HepG2 (cell line): ENCODE data around the gene EIF5A. TPM values are rescaled to one million over a fixed set of nuclear protein-coding genes. Genes with fewer than 3 reads are reported as not detected.

Experiments
- DNMT1 ChIP-seq: sonication (generic); formaldehyde crosslinking; IDR thresholded peaks from 2 replicates; pipeline ENCODE4 v1.5.1; 2020; ENCODE audit warnings: mild to moderate bottlenecking, missing genetic modification reagents
- GPN1 ChIP-seq: sonication (generic); formaldehyde crosslinking; IDR thresholded peaks from 2 replicates; pipeline ENCODE4 v1.5.1; 2020; ENCODE audit warnings: missing genetic modification reagents, borderline replicate concordance
- JARID2 ChIP-seq: sonication (generic); formaldehyde crosslinking; IDR thresholded peaks from 2 replicates; pipeline ENCODE4 v1.8.1; 2023; ENCODE audit warnings: missing genetic modification reagents, inconsistent platforms; ENCODE audit not compliant: insufficient replicate concordance
- KDM1A ChIP-seq: IDR thresholded peaks from 2 replicates; pipeline ENCODE4 v1.6.1; 2016; ENCODE audit warnings: missing compliant biosample characterization
- KLF9 ChIP-seq: IDR thresholded peaks from 2 replicates; pipeline ENCODE4 v1.6.1; 2016; ENCODE audit warnings: low read depth
- KMT2A ChIP-seq: sonication (generic); formaldehyde crosslinking; IDR thresholded peaks from 2 replicates; pipeline ENCODE4 v1.4.0; 2020; ENCODE audit warnings: missing genetic modification reagents
- MTF1 ChIP-seq: sonication (generic); formaldehyde crosslinking; IDR thresholded peaks from 2 replicates; pipeline ENCODE4 v1.5.0; 2020; ENCODE audit warnings: missing genetic modification reagents
- MXD1 ChIP-seq: sonication (generic); formaldehyde crosslinking; IDR thresholded peaks from 2 replicates; pipeline ENCODE4 v1.4.0; 2020; ENCODE audit warnings: mild to moderate bottlenecking, missing genetic modification reagents
- PAXIP1 ChIP-seq: sonication (generic); formaldehyde crosslinking; conservative IDR thresholded peaks from 2 replicates; pipeline ENCODE4 v1.4.0; 2020; ENCODE audit warnings: mild to moderate bottlenecking, missing genetic modification reagents, moderate library complexity
- PHF8 ChIP-seq: sonication (generic); formaldehyde crosslinking; IDR thresholded peaks from 2 replicates; pipeline ENCODE4 v1.5.0; 2020; ENCODE audit warnings: missing genetic modification reagents
- RBM22 ChIP-seq: fragments of 200-400 bp; formaldehyde crosslinking; optimal IDR thresholded peaks from 2 replicates; pipeline ENCODE3; 2017; ENCODE audit warnings: mild to moderate bottlenecking, low read length, moderate library complexity
- RFXANK ChIP-seq: IDR thresholded peaks from 2 replicates; pipeline ENCODE4 v1.6.1; 2016
- TAF15 ChIP-seq: fragments of 200-400 bp; formaldehyde crosslinking; IDR thresholded peaks from one replicate; pipeline ENCODE4 v1.6.1; 2018; ENCODE audit warnings: mild to moderate bottlenecking, low read depth, low read length; ENCODE audit not compliant: poor library complexity, severe bottlenecking
- THAP7 ChIP-seq: sonication (generic); formaldehyde crosslinking; IDR thresholded peaks from 2 replicates; pipeline ENCODE4 v1.8.1; 2023; ENCODE audit warnings: mild to moderate bottlenecking, missing genetic modification reagents
- ZBTB3 ChIP-seq: sonication (generic); formaldehyde crosslinking; IDR thresholded peaks from 2 replicates; pipeline ENCODE4 v1.4.0; 2020; ENCODE audit warnings: low read depth, mild to moderate bottlenecking, moderate library complexity, missing genetic modification reagents, borderline replicate concordance
- ZBTB8A ChIP-seq: sonication (generic); formaldehyde crosslinking; IDR thresholded peaks from 2 replicates; pipeline ENCODE4 v1.4.0; 2020; ENCODE audit warnings: mild to moderate bottlenecking, low read depth, missing genetic modification reagents, borderline replicate concordance
- ZFP82 ChIP-seq: sonication (generic); formaldehyde crosslinking; IDR thresholded peaks from 2 replicates; pipeline ENCODE4 v1.5.1; 2020; ENCODE audit warnings: mild to moderate bottlenecking, missing genetic modification reagents, borderline replicate concordance
- ZNF512B ChIP-seq: sonication (generic); formaldehyde crosslinking; IDR thresholded peaks from 2 replicates; pipeline ENCODE4 v1.5.1; 2020; ENCODE audit warnings: missing genetic modification reagents, mild to moderate bottlenecking, borderline replicate concordance
- ZNF570 ChIP-seq: sonication (generic); formaldehyde crosslinking; IDR thresholded peaks from 2 replicates; pipeline ENCODE4 v1.4.0; 2020; ENCODE audit warnings: mild to moderate bottlenecking, missing genetic modification reagents, borderline replicate concordance
- ZNF644 ChIP-seq: IDR thresholded peaks from 2 replicates; pipeline ENCODE4 v1.6.1; 2016; ENCODE audit warnings: low read depth
- ZNF703 ChIP-seq: sonication (generic); formaldehyde crosslinking; IDR thresholded peaks from 2 replicates; pipeline ENCODE4 v1.5.1; 2020; ENCODE audit warnings: missing genetic modification reagents, mild to moderate bottlenecking, moderate library complexity, borderline replicate concordance
- polyA plus RNA-seq, 8 experiments: library from polyadenylated mRNA; depleted of rRNA in 3 of 8; stranded (reverse) in 7 of 8; unstranded in 1 of 8; fragments of >200 nt; fragmentation: Illumina TruSeq in 4 of 8; extraction: Trizol in 4 of 8; gene quantifications; 2 replicates each; pipeline versions ENCODE4 v1.2.1 to v1.2.3, GENCODE V29; 2011 to 2016; ENCODE audit warnings: low read depth in 4 of 8, missing spikeins in 1 of 8, mixed read lengths in 1 of 8; ENCODE audit not compliant: insufficient read depth in 1 of 8
- total RNA-seq, 5 experiments: library from RNA; depleted of rRNA; stranded (reverse); fragments of >200 nt; fragmentation: Illumina TruSeq; extraction: Trizol; gene quantifications; 2 replicates each; pipeline ENCODE4 v1.2.3, GENCODE V29; 2016; ENCODE audit warnings: low read depth in 1 of 5

Gene EIF5A
- total and polyA plus RNA-seq, 2 of the 13 experiments (the other 11 are each of a cell fraction or from before 2014, with no cell fraction given) = 319 to 337 TPM

- TF ChIP-seq RBM22 (no peak), THAP7 (no peak), ZNF703 (CRISPR knock-in tag) (0 out of 2 replicates have a peak, but pooled peaks have one; percentile 2), ZFP82 (CRISPR knock-in tag) (no peak), PHF8 (CRISPR knock-in tag) (peak; percentile 55), KDM1A (CRISPR knock-in tag) (no peak), ZBTB3 (CRISPR knock-in tag) (0 out of 2 replicates have a peak, but pooled peaks have one; percentile 51), GPN1 (CRISPR knock-in tag) (no peak), JARID2 (CRISPR knock-in tag) (no peak), ZBTB8A (CRISPR knock-in tag) (no peak), PAXIP1 (CRISPR knock-in tag) (no peak; the same call in 1 of the 2 replicates), TAF15 (no peak), RFXANK (CRISPR knock-in tag) (no peak), ZNF512B (CRISPR knock-in tag) (no peak), MTF1 (CRISPR knock-in tag) (no peak), KLF9 (peak; percentile 84; the same call in 1 of the 2 replicates), ZNF570 (CRISPR knock-in tag) (no peak), MXD1 (CRISPR knock-in tag) (peak; percentile 74; the same call in 1 of the 2 replicates), DNMT1 (CRISPR knock-in tag) (no peak), KMT2A (no peak), ZNF644 (CRISPR knock-in tag) (no peak)
Observed at GRCh38 chr17:7281074-7281952, 26.1 kb upstream of the EIF5A start, which contains the start of gene SLC2A4 (continued).
